GM15510 (cell line): ENCODE results near the gene FAM114A2.

Experiments used
- POLR2A ChIP-seq: IDR thresholded peaks from 3 replicates; pipeline ENCODE4 v1.6.1; 2011; ENCODE audit warnings: borderline replicate concordance; ENCODE audit not compliant: insufficient read length; ENCODE audit errors: extremely low read depth

Gene FAM114A2

GRCh38 chr5:154038707-154039457 lies at the start of gene FAM114A2, which contains the start of gene MFAP3:
TSS of gene FAM114A2 (minus strand) at chr5:154038910. CDS start at chr5:154034953, 3,957 bp downstream.
TSS of gene MFAP3 (plus strand) at chr5:154038967. CDS start at chr5:154049723, 10,756 bp downstream.
- TF ChIP-seq POLR2A: peak; percentile 97

- no peak for TF ChIP-seq POLR2A
Observed at GRCh38 chr5:154087260-154087659, 48.5 kb upstream of the FAM114A2 start.

- no peak for TF ChIP-seq POLR2A
Observed at GRCh38 chr5:154086641-154087040, 47.9 kb upstream of the FAM114A2 start.

- no peak for TF ChIP-seq POLR2A
Observed at GRCh38 chr5:154086146-154086545, 47.4 kb upstream of the FAM114A2 start.

GRCh38 chr5:154084062-154084639 lies 45.4 kb upstream of the FAM114A2 start:
- TF ChIP-seq POLR2A: no peak

- TF ChIP-seq POLR2A: no peak
Observed at GRCh38 chr5:154081246-154081645, 42.5 kb upstream of the FAM114A2 start.

- TF ChIP-seq POLR2A: no peak
Observed at GRCh38 chr5:154078272-154078671, 39.6 kb upstream of the FAM114A2 start.

GRCh38 chr5:154077696-154078095 lies 39.0 kb upstream of the FAM114A2 start:
- no peak for TF ChIP-seq POLR2A

- TF ChIP-seq POLR2A: no peak
Observed at GRCh38 chr5:154076240-154076922, 37.7 kb upstream of the FAM114A2 start.

GRCh38 chr5:154072414-154073171 lies 33.9 kb upstream of the FAM114A2 start:
- no peak for TF ChIP-seq POLR2A

GRCh38 chr5:154071799-154072413 lies 33.2 kb upstream of the FAM114A2 start:
- TF ChIP-seq POLR2A: no peak

GRCh38 chr5:154065971-154066370 lies 27.3 kb upstream of the FAM114A2 start:
- no peak for TF ChIP-seq POLR2A

GRCh38 chr5:154063372-154063771 lies 24.7 kb upstream of the FAM114A2 start:
- TF ChIP-seq POLR2A: no peak

- no peak for TF ChIP-seq POLR2A
Observed at GRCh38 chr5:154060606-154061005, 21.9 kb upstream of the FAM114A2 start.
